Neural cell (in vitro differentiated cells): ENCODE measurements around the gene PSMB7.

Experiments
- CTCF ChIP-seq: fragments of 450-650 bp; IDR thresholded peaks from 2 replicates; pipeline ENCODE4 v1.5.1; 2014; ENCODE audit warnings: antibody characterized with exemption, mild to moderate bottlenecking, moderate library complexity; ENCODE audit not compliant: poor library complexity, severe bottlenecking
- EP300 ChIP-seq: fragments of 450-650 bp; conservative IDR thresholded peaks from 2 replicates; pipeline ENCODE4 v1.6.1; 2014; ENCODE audit warnings: antibody characterized with exemption, mild to moderate bottlenecking, moderate library complexity; ENCODE audit not compliant: poor library complexity, severe bottlenecking
- EZH2 ChIP-seq: fragments of 200-600, 300-800 bp; shearing (Covaris generic), sonication (generic); IDR thresholded peaks from 2 replicates; pipeline ENCODE4 v1.6.1; 2014; ENCODE audit warnings: antibody characterized with exemption, low read length, borderline replicate concordance, mild to moderate bottlenecking; ENCODE audit not compliant: insufficient read depth, poor library complexity, severe bottlenecking
- MXI1 ChIP-seq: fragments of 450-650 bp; conservative IDR thresholded peaks from 2 replicates; pipeline ENCODE4 v1.6.1; 2014; ENCODE audit warnings: antibody characterized with exemption, mild to moderate bottlenecking; ENCODE audit not compliant: poor library complexity, severe bottlenecking
- POLR2AphosphoS5 ChIP-seq: IDR thresholded peaks from 2 replicates; pipeline ENCODE4 v1.6.1; 2012
- REST ChIP-seq: IDR thresholded peaks from 2 replicates; pipeline ENCODE4 v1.6.1; 2012; ENCODE audit warnings: borderline replicate concordance
- SMC3 ChIP-seq: fragments of 450-650 bp; conservative IDR thresholded peaks from 2 replicates; pipeline ENCODE4 v1.6.1; 2014; ENCODE audit warnings: antibody characterized with exemption, mild to moderate bottlenecking, moderate library complexity; ENCODE audit not compliant: poor library complexity
- TAF1 ChIP-seq: IDR thresholded peaks from 2 replicates; pipeline ENCODE4 v1.6.1; 2012; ENCODE audit warnings: low read depth

- TF ChIP-seq EZH2: no peak
- no peak for TF ChIP-seq CTCF
- no peak for TF ChIP-seq MXI1
- TF ChIP-seq EP300: no peak
- no peak for TF ChIP-seq POLR2AphosphoS5
- no peak for TF ChIP-seq REST
- no peak for TF ChIP-seq TAF1
- TF ChIP-seq SMC3: no peak
Observed at GRCh38 chr9:124453586-124454191, 38.4 kb upstream of the PSMB7 start.
